ENCODE measurements around the gene PNPLA4. TPM values are rescaled to one million over a fixed set of nuclear protein-coding genes. Genes with fewer than 3 reads are reported as not detected.

Gene PNPLA4
- total RNA-seq, 2 experiments from 2014 or later, result 12.7 to 13.9 TPM

GRCh38 chrX:7953446-7953845 lies 26.2 kb upstream of the PNPLA4 start:
- ATAC-seq (no peak), DNase-seq (no peak)
- Mint-ChIP-seq H3K4me3 (no peak overlapping the region), H3K27ac (no peak overlapping the region), H3K27me3 (no peaks in the 10 kb centered on the region), H3K4me1 (ENCODE audit: low read depth) (no peaks in the 10 kb centered on the region), H3K36me3 (ENCODE audit: low read depth) (peaks cover 5% of the 10 kb centered on the region), H3K9me3 (peaks cover 5% of the 10 kb centered on the region)
- TF ChIP-seq CTCF (IDR thresholded peaks at IDR 0.05), result no peak
- CTCF ChIA-PET, result no interaction called here
- intact Hi-C loops (cut with micrococcal nuclease), result no loop called here
- POLR2A ChIA-PET, result no interaction called here

- Mint-ChIP-seq H3K36me3 (ENCODE audit: low read depth) (no peaks in the 10 kb centered on the region), H3K4me3 (no peak overlapping the region), H3K27me3 (no peaks in the 10 kb centered on the region), H3K4me1 (ENCODE audit: low read depth) (no peaks in the 10 kb centered on the region), H3K9me3 (no peaks in the 10 kb centered on the region), H3K27ac (no peak overlapping the region)
- DNase-seq (no peak), ATAC-seq (no peak)
- no peak for TF ChIP-seq CTCF (IDR thresholded peaks at IDR 0.05)
- intact Hi-C loops (cut with micrococcal nuclease), result no loop called here
- ChIA-PET POLR2A (no interaction called here), CTCF (no interaction called here)
Observed at GRCh38 chrX:7950865-7951264, 23.7 kb upstream of the PNPLA4 start.

GRCh38 chrX:7948483-7948882 lies 21.3 kb upstream of the PNPLA4 start:
- Mint-ChIP-seq H3K4me3 (no peak overlapping the region), H3K4me1 (ENCODE audit: low read depth) (no peaks in the 10 kb centered on the region), H3K27ac (no peak overlapping the region), H3K36me3 (ENCODE audit: low read depth) (no peaks in the 10 kb centered on the region), H3K27me3 (no peaks in the 10 kb centered on the region), H3K9me3 (no peaks in the 10 kb centered on the region)
- ATAC-seq (no peak), DNase-seq (no peak)
- intact Hi-C loops (cut with micrococcal nuclease), result no loop called here
- POLR2A ChIA-PET, result no interaction called here
- no peak for TF ChIP-seq CTCF (IDR thresholded peaks at IDR 0.05)
- CTCF ChIA-PET, result no interaction called here

GRCh38 chrX:7946960-7947359 lies 19.7 kb upstream of the PNPLA4 start:
- no peak overlapping the region for H3K27ac Mint-ChIP-seq
- H3K27me3 Mint-ChIP-seq, result no peaks in the 10 kb centered on the region
- H3K9me3 Mint-ChIP-seq, result no peaks in the 10 kb centered on the region
- no peaks in the 10 kb centered on the region for H3K4me1 Mint-ChIP-seq (ENCODE audit: low read depth)
- no peaks in the 10 kb centered on the region for H3K36me3 Mint-ChIP-seq (ENCODE audit: low read depth)
- ATAC-seq (no peak), DNase-seq (no peak)
- H3K4me3 Mint-ChIP-seq, result no peak overlapping the region
- intact Hi-C loops (cut with micrococcal nuclease), result no loop called here
- POLR2A ChIA-PET, result no interaction called here
- CTCF ChIA-PET, result no interaction called here
- no peak for TF ChIP-seq CTCF (IDR thresholded peaks at IDR 0.05)

- no peak overlapping the region for H3K27ac Mint-ChIP-seq
- ChIA-PET POLR2A (interaction anchor here (1.0 kb wide), 1 partner anchor 14 kb away, joined by 5 read pairs; no protein-coding TSS in a partner anchor), CTCF (no interaction called here)
- TF ChIP-seq CTCF (IDR thresholded peaks at IDR 0.05), result no peak
- H3K9me3 Mint-ChIP-seq, result no peaks in the 10 kb centered on the region
- no peak overlapping the region for H3K4me3 Mint-ChIP-seq
- H3K4me1 Mint-ChIP-seq (ENCODE audit: low read depth), result no peaks in the 10 kb centered on the region
- H3K27me3 Mint-ChIP-seq, result no peaks in the 10 kb centered on the region
- DNase-seq (no peak), ATAC-seq (no peak)
- intact Hi-C loops (cut with micrococcal nuclease), result no loop called here
- H3K36me3 Mint-ChIP-seq (ENCODE audit: low read depth), result no peaks in the 10 kb centered on the region
Observed at GRCh38 chrX:7943600-7944245, 16.5 kb upstream of the PNPLA4 start.

Data from activated CD8-positive, alpha-beta T cell treated with anti-CD3 and anti-CD28 coated beads for 36 hours (primary cell).